ENCODE data around the gene GNAQ.
"Not testable (repeated sequence)": the region's sequence is repeated elsewhere in the genome, so short reads cannot be mapped to it uniquely, and the experiment has no call there.

The GNAQ gene

GRCh38 chr9:77712533-77713130 lies 319.0 kb downstream of the GNAQ start:
- H3K27me3 Mint-ChIP-seq = peaks cover 9% of the 10 kb centered on the region
- H3K4me1 Mint-ChIP-seq = peaks cover 12% of the 10 kb centered on the region
- H3K27ac Mint-ChIP-seq = no peak overlapping the region
- ATAC-seq = no peak
- H3K9me3 Mint-ChIP-seq = peaks cover 3% of the 10 kb centered on the region
- H3K4me3 Mint-ChIP-seq = no peak overlapping the region
- H3K36me3 Mint-ChIP-seq = no peaks in the 10 kb centered on the region

- ATAC-seq = no peak
- H3K36me3 Mint-ChIP-seq = no peaks in the 10 kb centered on the region
- peaks cover 9% of the 10 kb centered on the region for H3K27me3 Mint-ChIP-seq
- H3K9me3 Mint-ChIP-seq = peaks cover 3% of the 10 kb centered on the region
- H3K4me3 Mint-ChIP-seq = no peak overlapping the region
- H3K27ac Mint-ChIP-seq = no peak overlapping the region
- H3K4me1 Mint-ChIP-seq = peaks cover 12% of the 10 kb centered on the region
These were observed 320.5 kb downstream of the GNAQ start for GRCh38 chr9:77710965-77711648.

- H3K4me3 Mint-ChIP-seq = no peak overlapping the region
- ATAC-seq = no peak
- peaks cover 3% of the 10 kb centered on the region for H3K9me3 Mint-ChIP-seq
- H3K27me3 Mint-ChIP-seq = peaks cover 9% of the 10 kb centered on the region
- no peaks in the 10 kb centered on the region for H3K36me3 Mint-ChIP-seq
- peaks cover 12% of the 10 kb centered on the region for H3K4me1 Mint-ChIP-seq
- H3K27ac Mint-ChIP-seq = no peak overlapping the region
These were observed 321.3 kb downstream of the GNAQ start for GRCh38 chr9:77710316-77710715.

GRCh38 chr9:77708064-77708815 lies 323.4 kb downstream of the GNAQ start:
- H3K4me3 Mint-ChIP-seq = no peak overlapping the region
- H3K9me3 Mint-ChIP-seq = peaks cover 7% of the 10 kb centered on the region
- no peak overlapping the region for H3K27ac Mint-ChIP-seq
- ATAC-seq = no peak
- H3K4me1 Mint-ChIP-seq = peaks cover 12% of the 10 kb centered on the region
- H3K36me3 Mint-ChIP-seq = no peaks in the 10 kb centered on the region
- H3K27me3 Mint-ChIP-seq = peaks cover 9% of the 10 kb centered on the region

GRCh38 chr9:77707383-77708063 lies 324.1 kb downstream of the GNAQ start:
- Mint-ChIP-seq H3K9me3 (peaks cover 7% of the 10 kb centered on the region), H3K4me1 (peaks cover 12% of the 10 kb centered on the region), H3K36me3 (no peaks in the 10 kb centered on the region), H3K4me3 (no peak overlapping the region), H3K27me3 (peaks cover 11% of the 10 kb centered on the region), H3K27ac (no peak overlapping the region)
- ATAC-seq = no peak

GRCh38 chr9:77705636-77706035 lies 326.0 kb downstream of the GNAQ start:
- Mint-ChIP-seq H3K27ac (no peak overlapping the region), H3K36me3 (no peaks in the 10 kb centered on the region), H3K4me3 (no peak overlapping the region), H3K27me3 (peaks cover 18% of the 10 kb centered on the region), H3K4me1 (peaks cover 12% of the 10 kb centered on the region), H3K9me3 (peaks cover 11% of the 10 kb centered on the region)
- no peak for ATAC-seq

GRCh38 chr9:77702521-77703390 lies 328.9 kb downstream of the GNAQ start:
- not testable (repeated sequence) for H3K4me1 Mint-ChIP-seq, H3K27ac Mint-ChIP-seq, H3K36me3 Mint-ChIP-seq, H3K4me3 Mint-ChIP-seq, ATAC-seq, H3K9me3 Mint-ChIP-seq
- peaks cover 31% of the 10 kb centered on the region for H3K27me3 Mint-ChIP-seq

- ATAC-seq = no peak
- Mint-ChIP-seq H3K27ac (no peak overlapping the region), H3K36me3 (no peaks in the 10 kb centered on the region), H3K9me3 (peaks cover 13% of the 10 kb centered on the region), H3K4me1 (no peaks in the 10 kb centered on the region), H3K27me3 (peaks cover 19% of the 10 kb centered on the region), H3K4me3 (no peak overlapping the region)
These were observed 334.2 kb downstream of the GNAQ start for GRCh38 chr9:77697238-77697984.

GRCh38 chr9:77690723-77691122 lies 340.9 kb downstream of the GNAQ start:
- H3K36me3 Mint-ChIP-seq, H3K4me1 Mint-ChIP-seq, H3K27me3 Mint-ChIP-seq, H3K9me3 Mint-ChIP-seq, ATAC-seq, H3K4me3 Mint-ChIP-seq, H3K27ac Mint-ChIP-seq: not testable (repeated sequence)

- not testable (repeated sequence) for H3K27ac Mint-ChIP-seq, ATAC-seq, H3K36me3 Mint-ChIP-seq, H3K4me3 Mint-ChIP-seq, H3K9me3 Mint-ChIP-seq, H3K27me3 Mint-ChIP-seq, H3K4me1 Mint-ChIP-seq
These were observed 341.5 kb downstream of the GNAQ start for GRCh38 chr9:77690119-77690518.

- not testable (repeated sequence) for H3K4me3 Mint-ChIP-seq, H3K36me3 Mint-ChIP-seq, ATAC-seq, H3K27me3 Mint-ChIP-seq, H3K9me3 Mint-ChIP-seq, H3K4me1 Mint-ChIP-seq, H3K27ac Mint-ChIP-seq
These were observed 343.9 kb downstream of the GNAQ start for GRCh38 chr9:77687737-77688136.

- Mint-ChIP-seq H3K27me3 (no peaks in the 10 kb centered on the region), H3K36me3 (no peaks in the 10 kb centered on the region), H3K4me1 (no peaks in the 10 kb centered on the region), H3K27ac (no peak overlapping the region), H3K4me3 (no peak overlapping the region), H3K9me3 (no peaks in the 10 kb centered on the region)
- ATAC-seq = no peak
These were observed 351.0 kb downstream of the GNAQ start for GRCh38 chr9:77680581-77680980.

GRCh38 chr9:77679661-77680368 lies 351.8 kb downstream of the GNAQ start:
- Mint-ChIP-seq H3K27ac (no peak overlapping the region), H3K9me3 (no peaks in the 10 kb centered on the region), H3K4me1 (no peaks in the 10 kb centered on the region), H3K36me3 (no peaks in the 10 kb centered on the region), H3K4me3 (no peak overlapping the region), H3K27me3 (no peaks in the 10 kb centered on the region)
- ATAC-seq = no peak

- Mint-ChIP-seq H3K27me3 (no peaks in the 10 kb centered on the region), H3K36me3 (no peaks in the 10 kb centered on the region), H3K9me3 (no peaks in the 10 kb centered on the region), H3K4me3 (no peak overlapping the region), H3K27ac (no peak overlapping the region), H3K4me1 (no peaks in the 10 kb centered on the region)
- ATAC-seq = no peak
These were observed 352.5 kb downstream of the GNAQ start for GRCh38 chr9:77679088-77679487.

Data from stimulated activated memory B cell treated with anti-CD40 and anti-IgM and Interleukin-4, amounts not matched to agents 10 μg/mL and 1 μg/mL and 100 μg/mL, for 72 hours (primary cell).